HG03064 (cell line): ENCODE measurements around the gene ZNF446.

Source experiments
- ATAC-seq: cut with Tn5 transposase; IDR thresholded peaks from one replicate; pipeline ENCODE4 v1.9.1; 2021; ENCODE audit warnings: low read depth; ENCODE audit not compliant: unreplicated experiment

The ZNF446 gene

GRCh38 chr19:58520257-58520599 is 44.1 kb downstream of the ZNF446 start:
- ATAC-seq: no peak

- no peak for ATAC-seq
Observed at GRCh38 chr19:58521651-58522050, 45.5 kb downstream of the ZNF446 start.

GRCh38 chr19:58522709-58523108 is 46.6 kb downstream of the ZNF446 start:
- ATAC-seq: no peak

GRCh38 chr19:58529405-58529804 is 53.3 kb downstream of the ZNF446 start:
- no peak for ATAC-seq
